CD4-positive, alpha-beta T cell (primary cell): Measurements from ENCODE around the gene RNF6. TPM values are rescaled to one million over a fixed set of nuclear protein-coding genes. Genes with fewer than 3 reads are reported as not detected.

Experiments used
- ATAC-seq: fragments of 200-7000 bp; cut with Tn5 transposase; one replicate; pipeline ENCODE4 v1.10.0; 2022; ENCODE audit warnings: mild to moderate bottlenecking; ENCODE audit not compliant: poor library complexity
- CTCF ChIA-PET: fragments of 350-600 bp; sonication (Branson Sonifier 250); formaldehyde crosslinking; loops from one replicate; lab custom pipeline; 2021; ENCODE audit warnings: antibody characterized with exemption, inconsistent platforms; lab: Charles Lee
- POLR2A ChIA-PET: fragments of 350-600 bp; sonication (Branson Sonifier 250); formaldehyde crosslinking; loops from one replicate; lab custom pipeline; 2021; ENCODE audit warnings: antibody characterized with exemption, inconsistent platforms; lab: Charles Lee
- DNase-seq, 14 experiments: peaks; one replicate each; pipeline ENCODE4 v3.0.0-alpha.2; 2013 to 2020; ENCODE audit warnings: mixed read lengths in 2 of 14
- H3K27ac ChIP-seq, 2 donors: one replicate each; pipeline versions ENCODE4 v1.5.1 to v1.7.0; 2013; ENCODE audit warnings: low read length in 2 of 2, low read depth in 1 of 2, mild to moderate bottlenecking in 1 of 2
- H3K27me3 ChIP-seq, 2 experiments: 1 replicate in 1 of 2; 2 replicates in 1 of 2; pipeline versions ENCODE4 v1.6.1 to v1.7.0; 2013; ENCODE audit warnings: low read length in 2 of 2, control low read depth in 1 of 2, mild to moderate bottlenecking in 1 of 2, moderate library complexity in 1 of 2; ENCODE audit not compliant: insufficient read depth in 2 of 2, control insufficient read depth in 1 of 2
- H3K36me3 ChIP-seq: one replicate; pipeline ENCODE4 v1.6.1; 2013; ENCODE audit warnings: low read length, control low read depth; ENCODE audit not compliant: insufficient read depth
- H3K4me1 ChIP-seq: one replicate; pipeline ENCODE4 v1.6.1; 2013; ENCODE audit warnings: low read length, control low read depth; ENCODE audit not compliant: insufficient read depth
- H3K4me3 ChIP-seq: one replicate; pipeline ENCODE4 v1.5.1; 2013; ENCODE audit warnings: mild to moderate bottlenecking, low read length, moderate library complexity
- H3K9me3 ChIP-seq, 2 experiments: 1 replicate in 1 of 2; 2 replicates in 1 of 2; pipeline versions ENCODE4 v1.6.1 to v1.7.0; 2013; ENCODE audit warnings: low read length in 2 of 2, mild to moderate bottlenecking in 2 of 2, control low read depth in 1 of 2, moderate library complexity in 1 of 2; ENCODE audit not compliant: control insufficient read depth in 1 of 2, insufficient read depth in 1 of 2
- H3K27ac Mint-ChIP-seq: one replicate; pipeline ENCODE4 v1.8.0; 2020; ENCODE audit warnings: mixed read lengths
- H3K27me3 Mint-ChIP-seq: one replicate; pipeline ENCODE4 v1.8.0; 2021; ENCODE audit warnings: mixed read lengths
- H3K36me3 Mint-ChIP-seq: one replicate; pipeline ENCODE4 v1.8.0; 2021; ENCODE audit warnings: low read depth, mixed read lengths
- H3K4me1 Mint-ChIP-seq: one replicate; pipeline ENCODE4 v1.8.0; 2021; ENCODE audit warnings: low read depth, mixed read lengths
- H3K4me3 Mint-ChIP-seq: one replicate; pipeline ENCODE4 v1.8.0; 2020; ENCODE audit warnings: mild to moderate bottlenecking, mixed read lengths
- H3K9me3 Mint-ChIP-seq: one replicate; pipeline ENCODE4 v1.8.0; 2020; ENCODE audit warnings: mixed read lengths
- intact Hi-C, 2 experiments: fragments of 100-400 bp; cut with DNase I in 1 of 2; cut with micrococcal nuclease in 1 of 2; formaldehyde crosslinking; loops; one replicate each; pipeline versions ENCODE4 v1.15.1 to v1.9.0; 2023 to 2025; cut with DNase I, micrococcal nuclease
- total RNA-seq, 174 experiments: library from RNA in 2 of 174; stranded (reverse) in 2 of 174; gene quantifications; one replicate each; pipeline ENCODE4 v1.2.3 and lab custom pipeline; 2021 to 2026
- TF ChIP-seq, protein P1 (sequence below): fragments of 200-600 bp; IDR thresholded peaks from one replicate; pipeline ENCODE4 v1.8.0; 2022; ENCODE audit warnings: antibody characterized with exemption, mild to moderate bottlenecking

The RNF6 gene
- total RNA-seq, 2 experiments from 2014 or later = 46.5 to 49.5 TPM

- no peak overlapping the region for H3K4me3 Mint-ChIP-seq
- peaks cover 4% of the 10 kb centered on the region for H3K4me1 ChIP-seq
- ATAC-seq (no peak), DNase-seq (no peak)
- no peaks in the 10 kb centered on the region for H3K27me3 ChIP-seq
- no peaks in the 10 kb centered on the region for H3K36me3 ChIP-seq
- peaks cover 0 to 8% of the 10 kb centered on the region in 2 experiments for H3K9me3 ChIP-seq
- TF ChIP-seq, protein P1, sequence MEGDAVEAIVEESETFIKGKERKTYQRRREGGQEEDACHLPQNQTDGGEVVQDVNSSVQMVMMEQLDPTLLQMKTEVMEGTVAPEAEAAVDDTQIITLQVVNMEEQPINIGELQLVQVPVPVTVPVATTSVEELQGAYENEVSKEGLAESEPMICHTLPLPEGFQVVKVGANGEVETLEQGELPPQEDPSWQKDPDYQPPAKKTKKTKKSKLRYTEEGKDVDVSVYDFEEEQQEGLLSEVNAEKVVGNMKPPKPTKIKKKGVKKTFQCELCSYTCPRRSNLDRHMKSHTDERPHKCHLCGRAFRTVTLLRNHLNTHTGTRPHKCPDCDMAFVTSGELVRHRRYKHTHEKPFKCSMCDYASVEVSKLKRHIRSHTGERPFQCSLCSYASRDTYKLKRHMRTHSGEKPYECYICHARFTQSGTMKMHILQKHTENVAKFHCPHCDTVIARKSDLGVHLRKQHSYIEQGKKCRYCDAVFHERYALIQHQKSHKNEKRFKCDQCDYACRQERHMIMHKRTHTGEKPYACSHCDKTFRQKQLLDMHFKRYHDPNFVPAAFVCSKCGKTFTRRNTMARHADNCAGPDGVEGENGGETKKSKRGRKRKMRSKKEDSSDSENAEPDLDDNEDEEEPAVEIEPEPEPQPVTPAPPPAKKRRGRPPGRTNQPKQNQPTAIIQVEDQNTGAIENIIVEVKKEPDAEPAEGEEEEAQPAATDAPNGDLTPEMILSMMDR = no peak
- POLR2A ChIA-PET = no interaction called here
- CTCF ChIA-PET = no interaction called here
- no peak overlapping the region for H3K27ac ChIP-seq
- intact Hi-C loops = no loop called here
- H3K27me3 Mint-ChIP-seq = no peaks in the 10 kb centered on the region
- H3K36me3 Mint-ChIP-seq = no peaks in the 10 kb centered on the region
- H3K4me1 Mint-ChIP-seq = peaks cover 68% of the 10 kb centered on the region
- no peak overlapping the region for H3K4me3 ChIP-seq
- H3K9me3 Mint-ChIP-seq = no peaks in the 10 kb centered on the region
- no peak overlapping the region for H3K27ac Mint-ChIP-seq
Measured at GRCh38 chr13:26262156-26262555, 40.0 kb upstream of the RNF6 start.

DNA sequence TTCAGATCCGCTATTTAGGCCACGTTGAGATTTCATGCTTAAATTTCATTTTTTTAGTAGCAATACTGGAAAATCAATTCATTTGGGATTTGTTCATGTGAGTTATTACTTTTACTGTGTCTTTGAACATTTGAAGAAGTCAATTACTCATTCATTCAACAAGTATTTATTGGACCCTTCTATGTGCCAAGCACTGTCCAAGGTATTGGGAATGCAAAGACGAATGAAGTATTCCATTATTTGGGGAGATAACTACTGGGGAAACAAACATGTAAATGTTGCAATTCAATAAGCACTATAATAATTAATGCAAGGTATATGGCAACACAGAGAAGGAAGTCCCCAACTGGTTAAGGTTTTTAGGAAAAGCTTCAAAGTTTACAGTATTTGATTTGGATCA is 37.5 kb upstream of the RNF6 start:
- Mint-ChIP-seq H3K9me3 (no peaks in the 10 kb centered on the region), H3K4me1 (peaks cover 67% of the 10 kb centered on the region), H3K36me3 (no peaks in the 10 kb centered on the region), H3K27ac (no peak overlapping the region), H3K27me3 (no peaks in the 10 kb centered on the region), H3K4me3 (no peak overlapping the region)
- POLR2A ChIA-PET = no interaction called here
- TF ChIP-seq, protein P1 = no peak
- Histone ChIP-seq H3K27me3 (no peaks in the 10 kb centered on the region), H3K9me3 (peaks cover 0 to 8% of the 10 kb centered on the region in 2 experiments), H3K4me1 (peaks cover 7% of the 10 kb centered on the region), H3K36me3 (no peaks in the 10 kb centered on the region), H3K4me3 (no peak overlapping the region), H3K27ac (no peak overlapping the region)
- CTCF ChIA-PET = no interaction called here
- ATAC-seq (no peak), DNase-seq (no peak)
- intact Hi-C loops = loop anchor here in 1 of 2 experiments (10.0 kb wide), 4 partner anchors 915 to 1365 kb away; partner anchors contain the start of genes LNX2, POLR1D, RPL21 and USP12

- Histone ChIP-seq H3K36me3 (no peaks in the 10 kb centered on the region), H3K27me3 (no peaks in the 10 kb centered on the region), H3K27ac (no peak overlapping the region), H3K4me1 (peaks cover 12% of the 10 kb centered on the region), H3K9me3 (no peaks in the 10 kb centered on the region), H3K4me3 (no peak overlapping the region)
- Mint-ChIP-seq H3K36me3 (peaks cover 6% of the 10 kb centered on the region), H3K27ac (no peak overlapping the region), H3K4me1 (peaks cover 71% of the 10 kb centered on the region), H3K4me3 (no peak overlapping the region), H3K9me3 (no peaks in the 10 kb centered on the region), H3K27me3 (no peaks in the 10 kb centered on the region)
- ChIA-PET CTCF (interaction anchor here (0.7 to 3.0 kb wide), 2 partner anchors 35 to 72 kb away, joined by 4 to 12 read pairs; partner anchors contain the start of gene RNF6), POLR2A (no interaction called here)
- TF ChIP-seq, protein P1 = no peak
- no peak for ATAC-seq
- no peak for DNase-seq
- intact Hi-C loops = loop anchor here in 1 of 2 experiments (10.0 kb wide), 4 partner anchors 918 to 1368 kb away; partner anchors contain the start of genes LNX2, POLR1D, RPL21 and USP12
Measured at GRCh38 chr13:26257049-26257448, 34.9 kb upstream of the RNF6 start.
